GM12864 (cell line): Measurements from ENCODE around the gene SSNA1.

Experiments
- DNase-seq: peaks from one replicate; pipeline ENCODE4 v3.0.0-alpha.2; 2011; ENCODE audit warnings: low read depth
- H3K4me3 ChIP-seq: 2 replicates; pipeline ENCODE4 v1.5.1; 2011; ENCODE audit warnings: mild to moderate bottlenecking, low read depth, low read length, control low read depth
- CTCF ChIP-seq: IDR thresholded peaks from 2 replicates; pipeline ENCODE4 v1.5.1; 2011; ENCODE audit warnings: low read depth, mild to moderate bottlenecking, moderate library complexity, low read length, control low read depth, inconsistent platforms; ENCODE audit errors: missing control alignments

SSNA1 gene

DNA sequence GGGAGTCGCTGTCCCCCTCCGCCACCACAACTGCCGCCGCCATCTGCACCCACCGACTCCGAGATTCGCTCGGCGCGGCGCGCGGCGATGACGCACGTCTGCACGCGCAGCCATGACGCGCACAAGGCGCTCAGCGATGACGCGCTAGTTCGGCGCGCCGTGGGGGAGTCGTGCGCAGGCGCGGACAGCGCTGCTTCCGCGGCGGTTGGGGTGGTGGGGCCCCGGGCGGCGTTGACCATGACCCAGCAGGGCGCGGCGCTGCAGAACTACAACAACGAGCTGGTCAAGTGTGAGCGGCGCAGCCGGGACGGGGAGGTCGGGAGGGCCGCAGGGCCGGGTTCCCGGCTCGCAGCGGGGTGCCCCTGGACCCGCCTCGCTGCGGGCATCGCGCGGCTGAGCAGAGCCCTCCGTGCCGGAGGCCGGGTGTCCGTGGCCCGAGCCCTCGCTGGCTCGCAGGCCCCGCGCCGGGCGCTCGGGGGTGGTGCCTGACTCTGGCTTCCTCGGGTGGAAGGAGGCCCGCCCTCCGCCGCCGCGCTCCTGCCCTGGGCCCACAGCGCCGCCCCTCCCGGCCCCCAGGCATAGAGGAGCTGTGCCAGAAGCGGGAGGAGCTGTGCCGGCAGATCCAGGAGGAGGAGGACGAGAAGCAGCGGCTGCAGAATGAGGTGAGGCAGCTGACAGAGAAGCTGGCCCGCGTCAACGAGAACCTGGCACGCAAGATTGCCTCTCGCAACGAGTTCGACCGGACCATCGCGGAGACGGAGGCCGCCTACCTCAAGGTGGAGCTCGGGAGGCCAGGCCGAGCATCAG is at the start of gene SSNA1, which contains the start of gene ANAPC2:
TSS of gene SSNA1 (plus strand) at position 187 of the 807 bp plus-strand sequence. CDS start at position 238, 51 bp downstream.
TSS of gene ANAPC2 (minus strand) at position 71 of the 807 bp plus-strand sequence. CDS start at position 43, 28 bp downstream.
- peak; percentile 56 for TF ChIP-seq CTCF
- peak within 1 kb of the TSS; percentile 99 for H3K4me3 ChIP-seq
- DNase-seq, result peak; percentile 81

DNA sequence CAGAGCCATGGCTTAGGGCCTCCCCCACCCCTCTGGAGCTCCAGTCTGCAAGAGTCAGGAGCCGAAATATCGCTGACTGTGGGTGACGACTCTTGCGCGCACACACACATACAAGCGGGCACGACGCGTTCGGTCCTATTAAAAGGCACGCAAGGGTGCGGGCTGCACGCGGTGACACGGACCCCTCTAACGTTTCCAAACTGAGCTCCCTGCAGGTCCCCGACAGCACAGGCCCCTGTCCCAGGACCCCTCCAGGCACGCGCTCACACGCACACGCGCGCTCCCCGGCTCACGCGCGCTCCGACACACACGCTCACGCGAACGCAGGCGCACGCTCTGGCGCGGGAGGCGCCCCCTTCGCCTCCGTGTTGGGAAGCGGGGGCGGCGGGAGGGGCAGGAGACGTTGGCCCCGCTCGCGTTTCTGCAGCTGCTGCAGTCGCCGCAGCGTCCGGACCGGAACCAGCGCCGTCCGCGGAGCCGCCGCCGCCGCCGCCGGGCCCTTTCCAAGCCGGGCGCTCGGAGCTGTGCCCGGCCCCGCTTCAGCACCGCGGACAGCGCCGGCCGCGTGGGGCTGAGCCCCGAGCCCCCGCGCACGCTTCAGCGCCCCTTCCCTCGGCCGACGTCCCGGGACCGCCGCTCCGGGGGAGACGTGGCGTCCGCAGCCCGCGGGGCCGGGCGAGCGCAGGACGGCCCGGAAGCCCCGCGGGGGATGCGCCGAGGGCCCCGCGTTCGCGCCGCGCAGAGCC is 49.6 kb upstream of the SSNA1 start, which contains the start of gene GRIN1:
TSS of gene GRIN1 (plus strand) at position 433 of the 746 bp plus-strand sequence. CDS start 333 bp downstream, outside the sequence.
- H3K4me3 ChIP-seq, result no peak within 1 kb of the TSS
- no peak for DNase-seq
- no peak for TF ChIP-seq CTCF

GRCh38 chr9:137139468-137140150 is 48.9 kb upstream of the SSNA1 start:
- no peak for TF ChIP-seq CTCF
- no peak overlapping the region for H3K4me3 ChIP-seq
- DNase-seq, result no peak

GRCh38 chr9:137140151-137141012 is 48.1 kb upstream of the SSNA1 start:
- DNase-seq, result no peak
- H3K4me3 ChIP-seq, result no peak overlapping the region
- TF ChIP-seq CTCF, result no peak

DNA sequence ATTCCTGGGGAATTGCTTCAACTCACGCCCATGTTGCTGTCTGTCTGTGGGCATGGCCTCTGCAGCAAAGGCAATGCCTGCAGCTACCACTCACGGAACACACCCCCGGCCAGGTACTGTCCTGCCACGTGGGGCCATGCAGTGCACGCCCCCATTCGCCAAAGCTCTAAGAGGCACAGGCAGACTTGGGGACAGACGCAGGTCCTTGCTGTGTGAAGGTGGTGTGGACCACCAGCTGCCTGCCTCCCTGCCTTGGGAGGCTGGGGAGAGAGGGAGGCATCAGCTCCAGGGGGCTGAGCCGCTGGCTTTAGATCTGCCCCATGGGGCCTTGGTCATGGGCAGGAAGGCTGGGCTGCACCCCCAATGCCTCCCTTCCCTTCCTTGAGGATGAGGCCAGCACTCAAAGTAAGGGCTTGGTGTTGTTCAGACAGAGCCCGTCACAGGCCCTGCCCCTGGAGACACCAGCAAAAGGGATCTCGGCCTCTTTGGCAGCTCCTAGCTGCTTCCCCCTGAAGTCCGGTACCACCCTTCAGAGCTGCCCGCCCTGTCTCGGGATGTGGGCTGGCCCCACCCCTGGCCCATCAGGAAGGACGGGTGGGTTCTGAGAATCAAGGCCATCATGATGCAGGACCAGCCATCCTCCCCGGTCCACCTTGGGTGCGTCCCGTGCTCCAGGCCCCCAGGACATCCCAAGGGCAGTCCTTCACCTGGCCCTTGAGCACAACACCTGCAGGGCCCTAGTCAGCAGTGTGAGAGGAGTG is 47.2 kb upstream of the SSNA1 start:
- no peak for DNase-seq
- TF ChIP-seq CTCF, result no peak
- no peak overlapping the region for H3K4me3 ChIP-seq
